GM12878 (cell line): ENCODE measurements around the gene COMMD1. TPM values are rescaled to one million over a fixed set of nuclear protein-coding genes. Genes with fewer than 3 reads are reported as not detected.

Experiments
- ATAC-seq: fragments of 200-7000 bp; cut with Tn5 transposase; 3 replicates; pipeline ENCODE4 v1.9.1; 2020; ENCODE audit warnings: mild to moderate bottlenecking, moderate library complexity
- BruUV-seq: library from RNA; stranded (reverse); fragments of 400-500 nt; replicated peaks from 2 replicates; lab custom pipeline; 2021; lab: Mats Ljungman, UMichigan
- CTCF ChIA-PET: fragments of 300-600 bp; sonication (Branson Sonifier 250); formaldehyde crosslinking; extraction: SDS; loops from one replicate; lab custom pipeline; 2021; ENCODE audit warnings: inconsistent platforms; lab: Yijun Ruan, JAX
- POLR2A ChIA-PET: fragments of 350-600 bp; formaldehyde crosslinking; extraction: SDS; loops from one replicate; lab custom pipeline; 2021; ENCODE audit warnings: inconsistent platforms; lab: Charles Lee
- RAD21 ChIA-PET: fragments of 300-600 bp; sonication (Branson Sonifier 250); formaldehyde crosslinking; loops from one replicate; lab custom pipeline; 2023; ENCODE audit warnings: antibody characterized with exemption; ENCODE audit not compliant: unreplicated experiment; lab: Charles Lee
- SMC1A ChIA-PET: fragments of 300-600 bp; sonication (Branson Sonifier 250); formaldehyde crosslinking; loops from one replicate; lab custom pipeline; 2023; ENCODE audit not compliant: unreplicated experiment, uncharacterized antibody; lab: Charles Lee
- DNase-seq: peaks from one replicate; pipeline ENCODE4 v3.0.0-alpha.2; 2011; ENCODE audit warnings: low read depth, low spot score
- FAIRE-seq: peaks from 3 replicates; lab custom pipeline; 2011; peaks lifted over from hg19 to GRCh38; lab: Jason Lieb, UNC
- H2AFZ ChIP-seq: 2 replicates; pipeline ENCODE4 v1.6.0; 2011; ENCODE audit warnings: low read depth, low read length, control low read depth; ENCODE audit not compliant: control insufficient read depth
- H3K27ac ChIP-seq: 2 replicates; pipeline ENCODE4 v1.5.1; 2011; ENCODE audit warnings: control low read depth; ENCODE audit not compliant: control insufficient read depth, insufficient read depth
- H3K27me3 ChIP-seq, 2 experiments: replicated peaks in 1 of 2; 2 replicates each; pipeline versions ENCODE4 v1.6.0 to v1.6.1; 2011; ENCODE audit warnings: low read length in 1 of 2; ENCODE audit not compliant: control insufficient read depth in 2 of 2, insufficient read depth in 2 of 2
- H3K36me3 ChIP-seq, 2 experiments: 2 replicates each; pipeline ENCODE4 v1.5.1; 2011; ENCODE audit warnings: low read length in 1 of 2; ENCODE audit not compliant: control insufficient read depth in 2 of 2, insufficient read depth in 2 of 2
- H3K4me1 ChIP-seq: 2 replicates; pipeline ENCODE4 v1.6.1; 2011; ENCODE audit warnings: mild to moderate bottlenecking, low read length, moderate library complexity, mixed read lengths; ENCODE audit not compliant: control insufficient read depth, insufficient read depth
- H3K4me2 ChIP-seq: 2 replicates; pipeline ENCODE4 v1.6.0; 2011; ENCODE audit warnings: control low read depth; ENCODE audit not compliant: control insufficient read depth, insufficient read depth
- H3K4me3 ChIP-seq: fragments of 200-600 bp; sonication (generic); 2 replicates; pipeline ENCODE4 v1.5.1; 2016
- H3K79me2 ChIP-seq: 2 replicates; pipeline ENCODE4 v1.6.0; 2011; ENCODE audit warnings: low read length; ENCODE audit not compliant: control insufficient read depth, insufficient read depth
- H3K9ac ChIP-seq: 2 replicates; pipeline ENCODE4 v1.8.0; 2011; ENCODE audit warnings: low read length, control low read depth, mixed read lengths; ENCODE audit not compliant: control insufficient read depth, insufficient read depth
- H3K9me3 ChIP-seq: replicated peaks from 3 replicates; pipeline ENCODE4 v1.5.1; 2011; ENCODE audit warnings: mild to moderate bottlenecking, low read length; ENCODE audit not compliant: control insufficient read depth, insufficient read depth
- H4K20me1 ChIP-seq: 2 replicates; pipeline ENCODE4 v1.6.0; 2011; ENCODE audit not compliant: control insufficient read depth, insufficient read depth
- ETV6 ChIP-seq, 2 experiments: fragments of 450-650 bp in 1 of 2; IDR thresholded peaks in 1 of 2; conservative IDR thresholded peaks in 1 of 2; 2 replicates each; pipeline ENCODE4 v1.6.1; 2014; ENCODE audit warnings: antibody characterized with exemption in 1 of 2, borderline replicate concordance in 1 of 2, low read depth in 1 of 2, mild to moderate bottlenecking in 1 of 2, moderate library complexity in 1 of 2
- IRF4 ChIP-seq: IDR thresholded peaks from 2 replicates; pipeline ENCODE4 v1.6.1; 2011; ENCODE audit warnings: low read depth, low read length
- POU2F2 ChIP-seq: IDR thresholded peaks from 3 replicates; pipeline ENCODE4 v1.6.1; 2011; ENCODE audit warnings: low read depth, mild to moderate bottlenecking, low read length, borderline replicate concordance
- SPI1 ChIP-seq: IDR thresholded peaks from 2 replicates; pipeline ENCODE4 v1.6.1; 2011; ENCODE audit warnings: low read depth, mild to moderate bottlenecking, low read length, moderate library complexity, borderline replicate concordance; ENCODE audit not compliant: insufficient read depth
- ZBED1 ChIP-seq: IDR thresholded peaks from 2 replicates; pipeline ENCODE4 v1.6.1; 2016; ENCODE audit warnings: borderline replicate concordance
- ZNF622 ChIP-seq: fragments of 450-650 bp; IDR thresholded peaks from 2 replicates; pipeline ENCODE4 v1.6.1; 2017; ENCODE audit warnings: mild to moderate bottlenecking, inconsistent platforms
- WGBS: methylation state at CpG from one replicate; pipeline ENCODE4 v1.1.6; 2016; ENCODE audit warnings: low lambda C conversion rate; ENCODE audit not compliant: insufficient replicate concordance, insufficient coverage; ENCODE audit errors: missing lambda C conversion rate; 5-methylcytosine and 5-hydroxymethylcytosine counted together
- in situ Hi-C: fragments of 300-500 bp; cut with MboI; formaldehyde crosslinking; loops from 9 replicates; pipeline ENCODE4 v1.14.3; 2018; ENCODE audit warnings: mixed read lengths
- intact Hi-C: fragments of 100-400 bp; cut with micrococcal nuclease; formaldehyde crosslinking; loops from one replicate; pipeline ENCODE4 v1.14.2; 2022; ENCODE audit not compliant: unreplicated experiment
- polyA plus RNA-seq, 11 experiments: library from polyadenylated mRNA; depleted of rRNA in 4 of 11; unstranded in 6 of 11; stranded (reverse) in 5 of 11; fragments of >200 nt; fragmentation: Nextera tagmentation in 4 of 11; fragmentation: Illumina TruSeq in 1 of 11; extraction: Ambion mirVana in 4 of 11; extraction: Trizol in 1 of 11; gene quantifications; 1 replicate in 1 of 11; 2 replicates in 10 of 11; pipeline versions ENCODE4 v1.2.1 to v1.2.3, GENCODE V29; 2011 to 2016; ENCODE audit warnings: inconsistent platforms in 2 of 11, missing spikeins in 2 of 11, low read depth in 1 of 11
- total RNA-seq, 4 experiments: library from RNA; depleted of rRNA in 3 of 4; stranded (reverse); fragments of >200 nt in 3 of 4; fragmentation: Illumina TruSeq in 1 of 4; extraction: Trizol in 1 of 4; gene quantifications; 2 replicates each; pipeline versions ENCODE4 v1.2.1 to v1.2.3, GENCODE V29; 2013 to 2021

COMMD1 gene
- total and polyA plus RNA-seq, 10 of the 15 experiments (the other 5 are each of a cell fraction or from before 2014, with no cell fraction given) = 39.7 to 210 (median 53.7) TPM

DNA sequence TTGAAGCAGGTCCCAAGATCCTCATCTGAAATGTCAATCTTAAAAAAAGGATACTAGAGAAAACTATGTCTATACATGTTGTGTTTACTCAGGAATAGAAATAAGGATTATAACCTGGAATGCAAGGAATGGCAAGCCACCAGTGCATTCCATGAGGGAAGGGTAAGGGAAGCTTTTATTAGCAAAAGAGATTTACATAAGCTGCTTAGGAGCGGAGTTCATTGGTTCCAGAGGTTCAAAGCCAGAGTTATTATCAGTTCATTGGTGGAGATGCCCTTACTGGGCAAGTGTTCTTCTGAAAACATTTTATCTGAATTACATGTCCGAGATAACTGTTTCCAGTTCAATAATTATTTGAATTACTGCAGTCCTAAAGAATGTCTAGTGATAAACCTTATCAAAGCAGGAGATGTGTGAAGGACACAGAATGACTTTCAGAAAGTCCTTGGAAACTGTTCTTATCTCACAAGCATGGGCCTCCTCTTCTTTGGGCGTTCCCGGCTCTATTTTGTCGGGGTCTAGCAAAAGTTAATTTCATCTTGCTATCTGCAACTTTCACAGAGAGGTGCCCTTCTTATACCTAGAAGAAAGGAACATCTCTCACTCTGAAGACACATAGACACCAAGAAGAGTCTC, 23.5 kb downstream of the COMMD1 start (continued):
- TF ChIP-seq ZNF622 = no peak

DNA sequence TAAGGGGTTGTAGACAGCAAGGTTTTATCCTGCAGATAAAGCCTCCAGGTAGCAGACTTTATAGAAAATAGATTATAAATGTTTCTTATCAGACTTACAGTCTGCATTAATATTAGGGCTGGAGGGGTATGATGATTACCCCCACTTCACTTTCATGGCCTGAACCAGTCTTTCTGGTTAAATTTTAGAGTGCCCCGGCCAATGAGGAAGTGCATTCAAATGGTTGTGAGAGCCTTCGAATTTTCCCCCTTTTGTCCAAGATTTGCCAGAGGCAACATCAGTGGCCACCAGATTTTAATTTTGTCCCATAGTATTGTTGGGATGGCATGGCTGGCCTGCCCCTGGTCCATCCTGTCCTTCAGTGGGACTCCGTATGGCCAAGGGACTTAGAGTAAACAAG, 31.6 kb downstream of the COMMD1 start:
- in situ Hi-C loops (no loop called here), intact Hi-C loops (no loop called here)
- Histone ChIP-seq H3K79me2 (no peaks in the 10 kb centered on the region), H3K27me3 (no peaks in the 10 kb centered on the region), H3K4me1 (no peaks in the 10 kb centered on the region), H3K27ac (no peak overlapping the region), H4K20me1 (no peaks in the 10 kb centered on the region), H2AFZ (no peak overlapping the region), H3K4me3 (no peak overlapping the region), H3K9ac (no peak overlapping the region), H3K9me3 (no peaks in the 10 kb centered on the region), H3K4me2 (no peak overlapping the region), H3K36me3 (no peaks in the 10 kb centered on the region; a peak in 1 of 4 replicates)
- DNase-seq (no peak), FAIRE-seq (no peak), ATAC-seq (no peak)
- ChIA-PET POLR2A (no interaction called here), RAD21 (no interaction called here), SMC1A (no interaction called here), CTCF (no interaction called here)
- BruUV-seq = no TSS peak
- 78% methylated on average over 3 of the region's 3 CpGs for WGBS
- TF ChIP-seq POU2F2 (no peak), ETV6 (conservative IDR thresholded peaks at IDR 0.05 in 1 of 2, IDR thresholded peaks at IDR 0.05 in 1 of 2; ENCODE audit: borderline replicate concordance in 1 of 2, low read depth in 1 of 2) (no peak), SPI1 (0 out of 2 replicates have a peak, but pooled peaks have one; percentile 17)

DNA sequence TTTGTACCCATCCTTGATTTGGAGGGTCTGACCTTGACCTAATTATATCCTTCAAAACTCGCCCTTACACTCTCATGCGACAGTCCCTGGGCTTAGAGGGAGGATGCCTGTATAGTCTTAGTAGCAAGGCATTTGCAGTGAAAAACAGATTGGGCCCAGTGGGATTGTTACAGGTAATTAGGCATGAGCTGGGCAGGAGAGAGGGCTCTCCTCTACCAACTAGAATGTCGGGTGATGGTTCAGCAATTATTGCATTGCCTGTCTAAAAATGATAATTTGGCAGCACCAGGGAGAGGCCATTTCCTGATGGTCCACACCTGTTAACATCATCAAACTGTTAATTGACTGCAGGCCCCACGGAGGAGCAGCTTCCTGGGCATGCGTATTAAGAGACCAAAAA, 32.4 kb downstream of the COMMD1 start:
- no peak overlapping the region for H3K27ac ChIP-seq
- no peaks in the 10 kb centered on the region for H3K9me3 ChIP-seq
- ATAC-seq = no peak
- in situ Hi-C loops (no loop called here), intact Hi-C loops (no loop called here)
- TF ChIP-seq ZBED1 (no peak), IRF4 (no peak)
- no peak for DNase-seq
- RAD21 ChIA-PET = no interaction called here
- no peak overlapping the region for H3K4me2 ChIP-seq
- CTCF ChIA-PET = interaction anchor here (0.6 kb wide), 1 partner anchor 1288 kb away, joined by 3 read pairs; no protein-coding TSS in a partner anchor
- no peak for FAIRE-seq
- H3K4me3 ChIP-seq = no peak overlapping the region
- POLR2A ChIA-PET = no interaction called here
- H3K79me2 ChIP-seq = no peaks in the 10 kb centered on the region
- WGBS = 87% methylated on average over 5 of the region's 5 CpGs
- peaks cover under 1% of the 10 kb centered on the region; the same call in 1 of the 2 replicates for H3K4me1 ChIP-seq
- H2AFZ ChIP-seq = no peak overlapping the region
- no peaks in the 10 kb centered on the region for H3K27me3 ChIP-seq
- H3K36me3 ChIP-seq = no peaks in the 10 kb centered on the region; a peak in 1 of 4 replicates
- H4K20me1 ChIP-seq = no peaks in the 10 kb centered on the region
- no TSS peak for BruUV-seq
- SMC1A ChIA-PET = no interaction called here
- H3K9ac ChIP-seq = no peak overlapping the region
